ENCODE data around the gene DOK5.

The DOK5 gene

GRCh38 chr20:54525916-54526590 is 50.7 kb downstream of the DOK5 start:
- TF ChIP-seq, protein P1, sequence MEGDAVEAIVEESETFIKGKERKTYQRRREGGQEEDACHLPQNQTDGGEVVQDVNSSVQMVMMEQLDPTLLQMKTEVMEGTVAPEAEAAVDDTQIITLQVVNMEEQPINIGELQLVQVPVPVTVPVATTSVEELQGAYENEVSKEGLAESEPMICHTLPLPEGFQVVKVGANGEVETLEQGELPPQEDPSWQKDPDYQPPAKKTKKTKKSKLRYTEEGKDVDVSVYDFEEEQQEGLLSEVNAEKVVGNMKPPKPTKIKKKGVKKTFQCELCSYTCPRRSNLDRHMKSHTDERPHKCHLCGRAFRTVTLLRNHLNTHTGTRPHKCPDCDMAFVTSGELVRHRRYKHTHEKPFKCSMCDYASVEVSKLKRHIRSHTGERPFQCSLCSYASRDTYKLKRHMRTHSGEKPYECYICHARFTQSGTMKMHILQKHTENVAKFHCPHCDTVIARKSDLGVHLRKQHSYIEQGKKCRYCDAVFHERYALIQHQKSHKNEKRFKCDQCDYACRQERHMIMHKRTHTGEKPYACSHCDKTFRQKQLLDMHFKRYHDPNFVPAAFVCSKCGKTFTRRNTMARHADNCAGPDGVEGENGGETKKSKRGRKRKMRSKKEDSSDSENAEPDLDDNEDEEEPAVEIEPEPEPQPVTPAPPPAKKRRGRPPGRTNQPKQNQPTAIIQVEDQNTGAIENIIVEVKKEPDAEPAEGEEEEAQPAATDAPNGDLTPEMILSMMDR (IDR thresholded peaks at IDR 0.05; ENCODE audit: borderline replicate concordance, insufficient read depth, low read depth, low read length): no peak
- no peak overlapping the region for H3K4me3 ChIP-seq (ENCODE audit: low read depth, low read length)

- no peak overlapping the region for H3K4me3 ChIP-seq (ENCODE audit: low read depth, low read length)
- TF ChIP-seq, protein P1 (IDR thresholded peaks at IDR 0.05; ENCODE audit: borderline replicate concordance, insufficient read depth, low read depth, low read length): no peak
Observed at GRCh38 chr20:54526801-54527200, 51.4 kb downstream of the DOK5 start.

DNA sequence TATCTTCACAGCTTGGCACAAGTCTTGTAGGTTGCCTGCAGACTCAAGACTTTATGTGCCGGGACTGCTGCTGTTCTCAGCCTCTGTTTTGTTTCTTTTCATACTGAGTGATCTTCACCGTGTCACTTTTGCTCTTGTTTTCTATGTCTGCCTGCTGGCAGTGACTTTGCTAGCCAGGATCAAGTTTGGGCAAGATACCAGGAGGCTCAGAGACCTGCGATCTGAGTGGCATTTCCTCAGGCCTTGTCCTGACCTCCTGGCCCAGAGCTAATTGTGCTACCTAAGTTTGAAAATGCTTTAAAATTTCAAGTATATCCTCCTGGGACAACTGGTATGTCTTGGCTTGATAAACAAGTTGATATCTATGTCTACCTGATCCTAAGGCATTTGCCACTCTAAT is 57.2 kb downstream of the DOK5 start:
- TF ChIP-seq, protein P1 (IDR thresholded peaks at IDR 0.05; ENCODE audit: borderline replicate concordance, insufficient read depth, low read depth, low read length): no peak
- H3K4me3 ChIP-seq (ENCODE audit: low read depth, low read length): no peak overlapping the region

DNA sequence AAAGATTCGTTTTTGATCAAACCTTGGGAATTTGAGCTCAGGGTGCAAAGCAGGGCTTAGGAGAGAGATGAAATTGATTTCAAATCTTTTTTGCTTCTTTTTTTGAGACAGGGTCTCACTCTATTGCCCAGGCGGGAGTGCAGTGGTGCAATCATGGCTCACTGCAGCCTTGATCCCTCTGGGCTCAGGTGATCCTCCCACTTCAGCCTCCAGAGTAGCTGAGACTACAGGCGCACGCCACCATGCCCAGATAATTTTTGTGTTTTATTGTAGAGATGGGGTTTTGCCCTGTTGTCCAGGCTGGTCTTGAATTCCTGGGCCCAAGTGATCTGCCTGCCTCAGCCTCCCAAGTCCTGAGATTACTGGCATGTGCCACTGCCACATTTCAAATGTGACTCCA is 58.7 kb downstream of the DOK5 start:
- H3K4me3 ChIP-seq (ENCODE audit: low read depth, low read length): no peak overlapping the region
- TF ChIP-seq, protein P1 (IDR thresholded peaks at IDR 0.05; ENCODE audit: borderline replicate concordance, insufficient read depth, low read depth, low read length): no peak

DNA sequence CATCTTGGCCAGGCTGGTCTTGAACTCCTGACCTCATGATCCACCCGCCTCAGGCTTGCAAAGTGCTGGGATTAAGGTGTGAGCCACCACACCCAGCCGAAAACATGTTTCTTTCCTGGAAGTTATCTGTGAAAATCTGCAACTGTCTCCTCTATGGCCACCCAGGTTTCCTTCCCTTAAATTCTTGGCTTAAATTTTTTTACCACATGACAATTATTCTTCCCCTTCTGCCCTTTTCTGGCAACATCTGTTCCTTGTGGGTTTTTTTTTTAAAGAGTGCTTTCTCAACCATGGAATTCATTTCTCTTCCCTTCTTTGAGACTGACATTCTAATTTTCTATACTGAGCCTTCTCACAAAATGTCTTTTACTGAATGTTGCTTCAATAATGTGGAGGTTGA is 59.6 kb downstream of the DOK5 start:
- TF ChIP-seq, protein P1 (IDR thresholded peaks at IDR 0.05; ENCODE audit: borderline replicate concordance, insufficient read depth, low read depth, low read length): no peak
- H3K4me3 ChIP-seq (ENCODE audit: low read depth, low read length): no peak overlapping the region

- no peak overlapping the region for H3K4me3 ChIP-seq (ENCODE audit: low read depth, low read length)
- TF ChIP-seq, protein P1 (IDR thresholded peaks at IDR 0.05; ENCODE audit: borderline replicate concordance, insufficient read depth, low read depth, low read length): no peak
Observed at GRCh38 chr20:54535746-54536145, 60.4 kb downstream of the DOK5 start.

GRCh38 chr20:54539521-54540046 is 64.2 kb downstream of the DOK5 start:
- H3K4me3 ChIP-seq (ENCODE audit: low read depth, low read length): no peak overlapping the region
- TF ChIP-seq, protein P1 (IDR thresholded peaks at IDR 0.05; ENCODE audit: borderline replicate concordance, insufficient read depth, low read depth, low read length): no peak
